Omental fat pad (tissue), 4 donors: ENCODE results near the gene SLC25A20. TPM values are rescaled to one million over a fixed set of nuclear protein-coding genes. Genes with fewer than 3 reads are reported as not detected.

Source experiments
- ATAC-seq: fragments of 150-250 bp; one replicate; pipeline ENCODE4 v1.9.1; 2016; ENCODE audit warnings: mild to moderate bottlenecking, moderate library complexity; ENCODE audit not compliant: low FRiP score
- DNase-seq: peaks from one replicate; pipeline ENCODE4 v3.0.0-alpha.2; 2019; ENCODE audit warnings: low spot score
- total RNA-seq, 4 donors: library from RNA; depleted of rRNA; stranded (reverse); fragments of >200 nt; gene quantifications; one replicate each; pipeline ENCODE4 v1.1.0, GENCODE V29; 2016
- TF ChIP-seq, protein P1 (sequence below), 3 donors: fragments of 450-650 bp; IDR thresholded peaks; one replicate each; pipeline ENCODE4 v1.5.1; 2016 to 2017; ENCODE audit warnings: antibody characterized with exemption in 3 of 3, mild to moderate bottlenecking in 3 of 3, moderate library complexity in 2 of 3

Gene SLC25A20
- total RNA-seq, 4 donors from 2014 or later = 34.0 to 57.8 (median 40.6) TPM

DNA sequence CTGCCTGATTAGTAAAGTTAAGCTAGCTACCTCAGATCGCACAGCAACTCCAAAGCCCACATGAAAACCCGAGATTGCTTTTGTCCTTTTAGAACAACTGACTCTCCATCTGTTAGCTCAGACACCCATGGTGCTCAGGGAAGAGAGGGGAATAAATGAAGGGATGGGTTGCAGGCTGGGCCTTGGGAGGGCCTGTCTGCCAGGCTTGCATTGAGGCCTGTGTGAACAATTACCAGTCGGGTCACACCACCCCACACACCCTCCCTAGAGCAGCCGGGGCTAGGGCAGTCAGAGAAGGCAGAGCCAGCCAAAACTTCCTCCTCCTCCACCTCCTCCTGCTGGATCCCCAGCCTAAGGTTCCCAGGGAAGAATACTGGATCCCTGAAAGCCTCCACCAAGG, 42.2 kb downstream of the SLC25A20 start:
- DNase-seq (no peak), ATAC-seq (no peak)
- TF ChIP-seq, protein P1, sequence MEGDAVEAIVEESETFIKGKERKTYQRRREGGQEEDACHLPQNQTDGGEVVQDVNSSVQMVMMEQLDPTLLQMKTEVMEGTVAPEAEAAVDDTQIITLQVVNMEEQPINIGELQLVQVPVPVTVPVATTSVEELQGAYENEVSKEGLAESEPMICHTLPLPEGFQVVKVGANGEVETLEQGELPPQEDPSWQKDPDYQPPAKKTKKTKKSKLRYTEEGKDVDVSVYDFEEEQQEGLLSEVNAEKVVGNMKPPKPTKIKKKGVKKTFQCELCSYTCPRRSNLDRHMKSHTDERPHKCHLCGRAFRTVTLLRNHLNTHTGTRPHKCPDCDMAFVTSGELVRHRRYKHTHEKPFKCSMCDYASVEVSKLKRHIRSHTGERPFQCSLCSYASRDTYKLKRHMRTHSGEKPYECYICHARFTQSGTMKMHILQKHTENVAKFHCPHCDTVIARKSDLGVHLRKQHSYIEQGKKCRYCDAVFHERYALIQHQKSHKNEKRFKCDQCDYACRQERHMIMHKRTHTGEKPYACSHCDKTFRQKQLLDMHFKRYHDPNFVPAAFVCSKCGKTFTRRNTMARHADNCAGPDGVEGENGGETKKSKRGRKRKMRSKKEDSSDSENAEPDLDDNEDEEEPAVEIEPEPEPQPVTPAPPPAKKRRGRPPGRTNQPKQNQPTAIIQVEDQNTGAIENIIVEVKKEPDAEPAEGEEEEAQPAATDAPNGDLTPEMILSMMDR (IDR thresholded peaks at IDR 0.05) = no peak

DNA sequence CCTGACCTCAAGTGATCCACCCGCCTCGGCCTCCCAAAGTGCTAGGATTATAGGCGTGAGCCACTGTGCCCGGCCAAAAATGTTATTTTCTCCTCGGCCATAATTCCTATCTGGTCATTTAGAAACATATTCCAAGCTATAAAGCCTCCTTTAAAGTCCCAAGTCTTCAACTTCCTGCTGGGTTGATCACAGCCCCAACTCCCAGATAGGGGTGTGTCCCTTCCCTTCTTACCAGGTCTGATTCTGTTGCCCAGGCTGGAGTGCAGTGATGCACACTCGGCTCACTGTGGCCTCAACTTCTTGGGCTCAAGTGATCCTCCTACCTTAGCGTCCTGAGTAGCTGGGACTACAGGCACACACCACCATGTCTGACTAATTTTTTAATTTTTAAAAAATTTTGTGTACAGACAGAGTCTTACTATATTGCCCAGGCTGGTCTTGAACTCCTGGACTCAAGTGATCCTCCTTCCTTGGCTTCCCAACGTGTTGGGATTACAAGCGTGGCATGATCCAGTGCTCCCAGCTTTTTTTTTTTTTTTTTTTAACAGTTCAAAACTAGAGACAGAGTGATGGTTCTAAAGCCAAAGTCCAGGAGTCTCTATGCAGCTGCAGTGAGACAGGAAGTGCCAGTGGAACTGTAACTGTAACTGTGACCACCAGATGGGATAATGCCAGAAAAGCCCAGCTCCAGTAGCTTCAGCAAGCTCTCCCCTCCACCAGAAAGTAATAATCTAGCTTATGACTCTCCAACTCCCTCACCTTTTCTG, 42.8 kb downstream of the SLC25A20 start:
- TF ChIP-seq, protein P1 (IDR thresholded peaks at IDR 0.05) = no peak
- DNase-seq (no peak), ATAC-seq (no peak)

DNA sequence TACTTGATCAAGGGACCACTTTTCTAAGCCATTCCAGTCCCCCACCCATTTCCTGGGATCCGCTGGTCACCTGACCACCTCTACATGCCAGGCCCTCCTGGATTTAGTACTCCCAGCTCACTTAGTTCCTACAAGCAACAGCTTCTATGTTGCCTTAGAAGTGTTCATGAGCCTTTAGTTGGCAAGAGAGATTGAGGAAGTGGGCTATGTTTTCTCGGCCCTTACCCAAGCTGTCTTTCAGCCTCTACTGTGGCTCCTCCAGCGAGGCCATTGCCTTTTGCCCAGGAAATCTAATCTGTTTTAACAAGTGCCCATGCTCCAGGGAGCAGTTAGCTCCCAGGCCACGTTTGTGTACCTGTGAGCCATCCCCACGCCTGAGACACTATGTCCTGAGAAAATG, 46.5 kb downstream of the SLC25A20 start:
- DNase-seq (no peak), ATAC-seq (no peak)
- TF ChIP-seq, protein P1 (IDR thresholded peaks at IDR 0.05) = no peak

DNA sequence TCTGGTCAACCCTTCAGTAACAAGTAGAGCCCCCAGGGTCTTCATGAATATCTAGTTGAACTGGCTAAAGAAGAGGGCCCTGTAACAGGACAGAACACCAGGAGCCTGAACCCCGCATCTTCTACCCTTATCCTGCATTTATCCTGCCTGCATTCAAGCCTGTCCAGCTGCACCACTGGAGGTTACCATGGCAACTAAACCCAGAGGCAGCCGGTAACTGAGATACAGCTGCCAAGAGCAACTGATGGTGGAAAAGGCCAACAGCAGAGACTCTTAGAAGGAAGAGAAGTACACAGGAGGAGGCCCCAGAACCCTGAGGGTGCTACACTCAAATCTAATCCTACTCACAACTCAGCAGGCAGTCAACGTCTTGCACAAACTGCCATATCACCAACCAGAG, 47.3 kb downstream of the SLC25A20 start:
- TF ChIP-seq, protein P1 (IDR thresholded peaks at IDR 0.05) = no peak
- DNase-seq (no peak), ATAC-seq (no peak)

DNA sequence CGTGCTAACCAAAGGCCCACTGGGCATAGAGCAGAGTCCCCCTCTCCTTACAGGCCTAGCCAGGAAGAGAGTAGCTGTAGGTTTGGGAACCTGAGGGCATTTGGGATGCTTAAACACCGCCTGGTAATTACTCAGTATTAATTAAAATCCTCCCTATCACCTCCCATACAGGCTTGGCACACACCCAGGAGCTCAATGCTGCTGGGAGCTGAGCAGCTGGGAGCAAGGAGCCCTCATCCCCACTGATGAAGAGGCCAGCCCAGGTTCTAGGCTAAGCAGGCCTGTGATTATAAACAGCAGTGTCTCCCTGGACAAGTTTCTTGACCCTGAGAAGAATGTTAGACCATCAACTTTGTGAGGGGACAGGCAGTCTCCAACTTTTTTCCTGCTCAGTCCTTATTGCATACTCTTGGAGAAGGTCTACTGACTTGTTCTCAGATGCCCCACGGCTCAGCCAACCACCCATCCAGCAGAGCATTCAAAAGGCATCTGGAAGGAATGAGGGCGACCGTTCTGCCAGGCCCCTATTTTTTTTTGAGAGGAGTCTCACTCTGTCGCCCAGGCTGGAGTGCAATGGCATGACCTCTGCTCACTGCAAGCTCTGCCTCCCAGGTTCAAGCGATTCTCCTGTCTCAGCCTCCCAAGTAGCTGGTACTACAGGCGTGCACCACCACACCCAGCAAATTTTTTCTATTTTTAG, 49.7 kb downstream of the SLC25A20 start:
- no peak for DNase-seq
- TF ChIP-seq, protein P1 (IDR thresholded peaks at IDR 0.05) = no peak

DNA sequence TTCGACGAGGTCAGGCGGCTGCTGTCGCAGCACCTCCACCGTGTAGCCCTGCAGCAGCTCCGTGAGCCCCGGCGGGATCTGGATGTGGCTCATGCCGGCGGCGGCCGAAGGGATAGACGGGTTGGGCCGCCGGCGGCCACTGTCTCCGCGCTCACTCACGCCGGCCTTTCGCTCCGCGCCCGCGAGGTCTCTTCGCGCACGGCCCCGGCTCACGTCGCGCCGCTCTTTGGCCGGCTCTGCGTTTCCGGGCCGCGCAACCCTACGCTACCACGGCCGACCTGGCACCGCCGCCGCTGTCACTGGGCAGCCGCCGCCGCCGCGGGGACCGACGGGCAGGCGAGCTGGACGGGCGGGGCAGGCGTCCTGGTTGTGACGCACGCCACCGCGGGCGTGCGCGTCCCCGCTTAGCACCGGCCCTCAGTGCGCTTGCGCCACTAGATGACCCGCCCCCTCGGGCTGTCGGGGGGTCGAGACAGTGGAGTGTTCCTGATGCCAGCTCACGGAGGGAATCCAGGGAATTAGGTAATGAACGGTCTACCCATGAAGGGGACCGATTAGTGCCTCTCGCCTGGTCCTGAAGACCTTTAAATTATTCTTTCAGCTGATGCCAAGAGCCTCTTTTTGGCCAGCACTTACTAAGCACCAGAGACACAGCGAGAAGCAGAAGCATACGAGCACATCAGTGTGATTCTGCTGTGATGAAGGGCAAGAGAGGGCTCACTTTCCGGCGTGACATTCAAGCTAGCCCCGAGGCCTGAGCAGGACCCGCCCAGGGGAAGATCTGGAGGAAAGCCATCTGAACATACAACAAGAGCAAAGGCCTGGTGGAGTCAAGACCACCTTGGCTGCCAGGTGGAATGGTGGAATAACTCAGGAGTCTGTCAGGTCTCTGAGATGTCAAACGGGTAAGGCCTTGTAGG, 50.9 kb downstream of the SLC25A20 start, which contains the start of gene PRKAR2A:
TSS of gene PRKAR2A (minus strand) at position 371 of the 920 bp plus-strand sequence. CDS start at position 93, 278 bp downstream.
- DNase-seq (peak; percentile 56), ATAC-seq (peak; percentile 96)
- TF ChIP-seq, protein P1 (IDR thresholded peaks at IDR 0.05) = no peak

More for the DNA sequence above, 49.7 kb downstream of the SLC25A20 start:
- ATAC-seq = no peak
